NOMO-1 (cell line): Measurements from ENCODE around the gene LILRB3.
"Not testable (repeated sequence)": the region's sequence is repeated elsewhere in the genome, so short reads cannot be mapped to it uniquely, and the experiment has no call there.

Experiments used
- DNase-seq, 2 experiments: peaks; one replicate each; lab custom pipeline; 2025; ENCODE audit not compliant: unreplicated experiment in 2 of 2; lab: John Stamatoyannopoulos, UW

The LILRB3 gene

GRCh38 chr19:54222474-54223276 is at the start of gene LILRB3:
Gene LILRB3, minus strand, starts transcription at chr19:54223007. Its CDS starts 31 bp downstream, at chr19:54222976.
- DNase-seq: not testable (repeated sequence)

GRCh38 chr19:54272181-54272580 is 49.4 kb upstream of the LILRB3 start:
- DNase-seq: not testable (repeated sequence)

- not testable (repeated sequence) for DNase-seq
Measured at GRCh38 chr19:54271587-54271986, 48.8 kb upstream of the LILRB3 start.

- peak; percentile 30 to 69 for DNase-seq
Measured at GRCh38 chr19:54271106-54271505, 48.3 kb upstream of the LILRB3 start.

- DNase-seq: peak in 1 of 2 experiments; percentile 17
Measured at GRCh38 chr19:54268936-54269335, 46.1 kb upstream of the LILRB3 start.

GRCh38 chr19:54266133-54266532 is 43.3 kb upstream of the LILRB3 start:
- peak; percentile 14 to 61 for DNase-seq

- no peak for DNase-seq
Measured at GRCh38 chr19:54262470-54262869, 39.7 kb upstream of the LILRB3 start.

- no peak for DNase-seq
Measured at GRCh38 chr19:54262066-54262465, 39.3 kb upstream of the LILRB3 start.

GRCh38 chr19:54257116-54257480 is 34.3 kb upstream of the LILRB3 start, which contains the start of gene LILRB5:
Gene LILRB5, minus strand, starts transcription at chr19:54257273. Its CDS starts 80 bp downstream, at chr19:54257193.
- no peak for DNase-seq

- no peak for DNase-seq
Measured at GRCh38 chr19:54256250-54257115, 33.7 kb upstream of the LILRB3 start.

GRCh38 chr19:54255105-54255775 is 32.4 kb upstream of the LILRB3 start:
- no peak for DNase-seq

- DNase-seq: no peak
Measured at GRCh38 chr19:54254195-54254906, 31.5 kb upstream of the LILRB3 start.

- DNase-seq: no peak
Measured at GRCh38 chr19:54253331-54254194, 30.8 kb upstream of the LILRB3 start.

GRCh38 chr19:54252845-54253244 is 30.0 kb upstream of the LILRB3 start:
- DNase-seq: no peak

GRCh38 chr19:54252243-54252642 is 29.4 kb upstream of the LILRB3 start:
- DNase-seq: no peak

- DNase-seq: peak; percentile 82 to 92
Measured at GRCh38 chr19:54248016-54248601, 25.3 kb upstream of the LILRB3 start.

- no peak for DNase-seq
Measured at GRCh38 chr19:54247106-54247930, 24.5 kb upstream of the LILRB3 start.

GRCh38 chr19:54245936-54246335 is 23.1 kb upstream of the LILRB3 start:
- DNase-seq: no peak
